ENCODE results near the gene ZNF227. TPM values are rescaled to one million over a fixed set of nuclear protein-coding genes. Genes with fewer than 3 reads are reported as not detected.
"Not testable (repeated sequence)": the region's sequence is repeated elsewhere in the genome, so short reads cannot be mapped to it uniquely, and the experiment has no call there.

Gene ZNF227
- 14.1 and 18.3 TPM in 2 replicates for total RNA-seq (ENCODE audit: low replicate concordance)

GRCh38 chr19:44212250-44212865 is at the start of gene ZNF227:
TSS of gene ZNF227 (plus strand) at chr19:44212532. CDS start at chr19:44217793, 5,261 bp downstream.
- H3K4me3 ChIP-seq (ENCODE audit: low read depth, low read length) = peak within 1 kb of the TSS; percentile 89
- DNase-seq (ENCODE audit: low read depth) = peak; percentile 98
- TF ChIP-seq CTCF (IDR thresholded peaks at IDR 0.05; ENCODE audit: insufficient read depth, low read length) = no peak

- no peak overlapping the region for H3K4me3 ChIP-seq (ENCODE audit: low read depth, low read length)
- TF ChIP-seq CTCF (IDR thresholded peaks at IDR 0.05; ENCODE audit: insufficient read depth, low read length) = no peak
- no peak for DNase-seq (ENCODE audit: low read depth)
Measured at GRCh38 chr19:44163789-44164188, 48.5 kb upstream of the ZNF227 start.

GRCh38 chr19:44164327-44164672 is 48.0 kb upstream of the ZNF227 start:
- no peak for TF ChIP-seq CTCF (IDR thresholded peaks at IDR 0.05; ENCODE audit: insufficient read depth, low read length)
- peak overlapping the region; percentile 97 for H3K4me3 ChIP-seq (ENCODE audit: low read depth, low read length)
- DNase-seq (ENCODE audit: low read depth) = no peak

- peak within 1 kb of the TSS; percentile 97 for H3K4me3 ChIP-seq (ENCODE audit: low read depth, low read length)
- peak; percentile 99 for DNase-seq (ENCODE audit: low read depth)
- TF ChIP-seq CTCF (IDR thresholded peaks at IDR 0.05; ENCODE audit: insufficient read depth, low read length) = no peak
Measured at GRCh38 chr19:44164673-44165512, 47.4 kb upstream of the ZNF227 start, which contains the start of gene ZNF226. TSS of gene ZNF226 (plus strand) at chr19:44165100. CDS start at chr19:44170081, 4,981 bp downstream.

GRCh38 chr19:44170660-44171059 is 41.7 kb upstream of the ZNF227 start:
- H3K4me3 ChIP-seq (ENCODE audit: low read depth, low read length); DNase-seq (ENCODE audit: low read depth): not testable (repeated sequence)

- TF ChIP-seq CTCF (IDR thresholded peaks at IDR 0.05; ENCODE audit: insufficient read depth, low read length) = no peak
- H3K4me3 ChIP-seq (ENCODE audit: low read depth, low read length) = no peak overlapping the region
- no peak for DNase-seq (ENCODE audit: low read depth)
Measured at GRCh38 chr19:44176590-44176989, 35.7 kb upstream of the ZNF227 start.

- no peak for TF ChIP-seq CTCF (IDR thresholded peaks at IDR 0.05; ENCODE audit: insufficient read depth, low read length)
- DNase-seq (ENCODE audit: low read depth) = no peak
- no peak overlapping the region for H3K4me3 ChIP-seq (ENCODE audit: low read depth, low read length)
Measured at GRCh38 chr19:44180968-44181367, 31.4 kb upstream of the ZNF227 start.

All from fibroblast of the aortic adventitia (primary cell).